Activated B cell treated with CpG ODN at 0.5 μM for 24 hours (primary cell): ENCODE data around the gene FAM151B. TPM values are rescaled to one million over a fixed set of nuclear protein-coding genes. Genes with fewer than 3 reads are reported as not detected.
A peak's percentile ranks its signal among the peaks of the same experiment; 100 is the strongest.

ENCODE experiments used
- ATAC-seq: fragments of 200-7000 bp; cut with Tn5 transposase; one replicate; pipeline ENCODE4 v1.10.0; 2021; ENCODE audit warnings: low read depth, mild to moderate bottlenecking, moderate library complexity
- CTCF ChIA-PET: fragments of 350-600 bp; sonication (Branson Sonifier 250); formaldehyde crosslinking; loops from one replicate; lab custom pipeline; 2021; ENCODE audit warnings: antibody characterized with exemption; lab: Charles Lee
- POLR2A ChIA-PET: fragments of 350-600 bp; sonication (Branson Sonifier 250); formaldehyde crosslinking; loops from one replicate; lab custom pipeline; 2021; ENCODE audit warnings: antibody characterized with exemption; lab: Charles Lee
- DNase-seq: peaks from one replicate; pipeline ENCODE4 v3.0.0; 2022
- H3K27ac Mint-ChIP-seq: one replicate; pipeline ENCODE4 v1.8.0; 2020; ENCODE audit warnings: mixed read lengths
- H3K27me3 Mint-ChIP-seq: one replicate; pipeline ENCODE4 v1.8.0; 2021; ENCODE audit warnings: mixed read lengths
- H3K36me3 Mint-ChIP-seq: one replicate; pipeline ENCODE4 v1.8.0; 2021; ENCODE audit warnings: low read depth, mixed read lengths
- H3K4me1 Mint-ChIP-seq: one replicate; pipeline ENCODE4 v1.8.0; 2021; ENCODE audit warnings: mixed read lengths
- H3K4me3 Mint-ChIP-seq: one replicate; pipeline ENCODE4 v1.8.0; 2020; ENCODE audit warnings: mild to moderate bottlenecking, mixed read lengths
- H3K9me3 Mint-ChIP-seq: one replicate; pipeline ENCODE4 v1.8.0; 2020; ENCODE audit warnings: mixed read lengths
- CTCF ChIP-seq: fragments of 200-600 bp; IDR thresholded peaks from one replicate; pipeline ENCODE4 v1.8.0; 2022; ENCODE audit warnings: antibody characterized with exemption, mild to moderate bottlenecking
- intact Hi-C: fragments of 100-400 bp; cut with micrococcal nuclease; formaldehyde crosslinking; loops from one replicate; pipeline ENCODE4 v1.15.1; 2024
- total RNA-seq: library from RNA; stranded (reverse); gene quantifications from 2 replicates; pipeline ENCODE4 v1.2.3, GENCODE V29; 2022

The FAM151B gene
- total RNA-seq, 1 donor from 2014 or later, result 0.47 TPM

DNA sequence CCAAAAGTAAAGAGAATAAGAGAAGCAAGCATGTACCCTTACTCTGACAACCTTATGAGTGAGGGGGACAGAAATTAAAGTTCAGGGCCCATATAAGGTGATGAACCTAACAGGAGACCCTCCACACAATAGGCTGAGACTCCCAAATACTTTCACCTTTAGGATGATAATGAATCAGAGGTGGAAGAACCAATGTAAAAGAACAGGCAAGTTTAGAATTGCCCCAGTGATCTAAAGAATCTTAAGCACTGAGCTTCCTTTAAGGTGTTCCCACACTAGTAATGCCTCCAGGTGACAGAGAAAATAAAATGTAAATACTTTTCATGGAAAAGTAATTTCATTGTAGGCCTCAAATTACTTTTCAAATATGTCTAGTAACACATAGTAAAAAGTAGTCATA lies 8.2 kb upstream of the FAM151B start:
- intact Hi-C loops, result no loop called here
- DNase-seq (no peak), ATAC-seq (no peak)
- peaks cover 22% of the 10 kb centered on the region for H3K9me3 Mint-ChIP-seq
- H3K36me3 Mint-ChIP-seq, result peaks cover 41% of the 10 kb centered on the region
- peaks cover 4% of the 10 kb centered on the region for H3K27me3 Mint-ChIP-seq
- POLR2A ChIA-PET, result no interaction called here
- H3K4me3 Mint-ChIP-seq, result no peak overlapping the region
- TF ChIP-seq CTCF, result no peak
- CTCF ChIA-PET, result interaction anchor here (2.4 kb wide), 1 partner anchor 192 kb away, joined by 8 read pairs; no protein-coding TSS in a partner anchor
- no peak overlapping the region for H3K27ac Mint-ChIP-seq
- H3K4me1 Mint-ChIP-seq, result no peaks in the 10 kb centered on the region

DNA sequence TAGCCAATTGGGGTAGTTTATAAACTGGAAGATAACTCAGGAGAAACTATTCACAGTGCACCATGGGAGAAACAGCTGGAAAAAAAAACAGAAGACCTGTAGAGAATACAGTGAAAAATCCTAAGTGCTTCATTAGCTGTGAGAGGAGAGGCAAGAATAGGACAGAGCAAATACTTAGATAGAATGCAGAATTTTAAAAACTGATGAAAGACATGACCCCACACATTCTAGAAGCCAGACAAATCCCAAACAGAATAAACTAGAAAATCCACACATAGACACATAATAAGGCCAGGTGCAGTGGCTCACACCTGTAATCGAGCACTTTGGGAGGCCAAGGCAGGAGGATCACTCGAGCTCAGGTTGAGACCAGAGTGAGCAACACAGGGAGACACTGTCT lies 7.5 kb upstream of the FAM151B start:
- no peak overlapping the region for H3K27ac Mint-ChIP-seq
- no peak for DNase-seq
- POLR2A ChIA-PET, result no interaction called here
- ATAC-seq, result no peak
- no peak for TF ChIP-seq CTCF
- peaks cover 22% of the 10 kb centered on the region for H3K9me3 Mint-ChIP-seq
- CTCF ChIA-PET, result interaction anchor here (2.4 kb wide), 1 partner anchor 192 kb away, joined by 8 read pairs; no protein-coding TSS in a partner anchor
- H3K27me3 Mint-ChIP-seq, result peaks cover 9% of the 10 kb centered on the region
- intact Hi-C loops, result no loop called here
- H3K4me3 Mint-ChIP-seq, result no peak overlapping the region
- no peaks in the 10 kb centered on the region for H3K4me1 Mint-ChIP-seq
- H3K36me3 Mint-ChIP-seq, result peaks cover 35% of the 10 kb centered on the region

GRCh38 chr5:80481019-80481893 lies 6.6 kb upstream of the FAM151B start:
- no peak for TF ChIP-seq CTCF
- CTCF ChIA-PET, result interaction anchor here (0.7 to 2.4 kb wide), 3 partner anchors 18 to 191 kb away, joined by 3 to 8 read pairs (median 3); no protein-coding TSS in a partner anchor
- Mint-ChIP-seq H3K36me3 (peaks cover 28% of the 10 kb centered on the region), H3K4me3 (no peak overlapping the region), H3K27me3 (peaks cover 11% of the 10 kb centered on the region), H3K9me3 (peaks cover 22% of the 10 kb centered on the region), H3K4me1 (no peaks in the 10 kb centered on the region), H3K27ac (no peak overlapping the region)
- POLR2A ChIA-PET, result no interaction called here
- intact Hi-C loops, result loop anchor here (1.0 kb wide), 1 partner anchor 191 kb away; no protein-coding TSS in a partner anchor
- ATAC-seq, result peak; percentile 40
- DNase-seq, result no peak

DNA sequence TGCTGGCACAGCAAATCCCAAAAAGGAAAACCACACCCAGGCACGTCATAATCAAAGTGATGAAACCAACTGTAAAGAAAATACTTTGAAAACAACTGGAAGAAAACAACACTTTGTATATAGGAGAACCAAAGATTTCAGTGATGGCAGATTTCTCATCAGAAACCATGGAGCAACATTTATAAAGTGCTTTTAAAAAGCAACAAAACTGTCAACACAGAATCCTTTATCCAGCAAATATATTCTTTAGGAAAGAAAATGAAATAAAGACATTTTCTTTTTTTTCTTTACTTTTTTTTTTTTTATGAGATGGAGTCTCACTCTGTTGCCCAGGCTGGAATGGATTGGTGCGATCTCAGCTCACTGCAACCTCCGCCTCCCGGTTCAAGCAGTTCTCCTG lies 5.3 kb upstream of the FAM151B start:
- H3K4me3 Mint-ChIP-seq, result no peak overlapping the region
- DNase-seq (no peak), ATAC-seq (no peak)
- H3K27me3 Mint-ChIP-seq, result peaks cover 20% of the 10 kb centered on the region
- peaks cover 22% of the 10 kb centered on the region for H3K36me3 Mint-ChIP-seq
- H3K27ac Mint-ChIP-seq, result no peak overlapping the region
- intact Hi-C loops, result no loop called here
- ChIA-PET CTCF (interaction anchor here (1.0 kb wide), 1 partner anchor 137 kb away, joined by 3 read pairs; no protein-coding TSS in a partner anchor), POLR2A (interaction anchor here (0.6 kb wide), 1 partner anchor 127 kb away, joined by 3 read pairs; no protein-coding TSS in a partner anchor)
- H3K9me3 Mint-ChIP-seq, result peaks cover 30% of the 10 kb centered on the region
- peaks cover 9% of the 10 kb centered on the region for H3K4me1 Mint-ChIP-seq
- TF ChIP-seq CTCF, result no peak

DNA sequence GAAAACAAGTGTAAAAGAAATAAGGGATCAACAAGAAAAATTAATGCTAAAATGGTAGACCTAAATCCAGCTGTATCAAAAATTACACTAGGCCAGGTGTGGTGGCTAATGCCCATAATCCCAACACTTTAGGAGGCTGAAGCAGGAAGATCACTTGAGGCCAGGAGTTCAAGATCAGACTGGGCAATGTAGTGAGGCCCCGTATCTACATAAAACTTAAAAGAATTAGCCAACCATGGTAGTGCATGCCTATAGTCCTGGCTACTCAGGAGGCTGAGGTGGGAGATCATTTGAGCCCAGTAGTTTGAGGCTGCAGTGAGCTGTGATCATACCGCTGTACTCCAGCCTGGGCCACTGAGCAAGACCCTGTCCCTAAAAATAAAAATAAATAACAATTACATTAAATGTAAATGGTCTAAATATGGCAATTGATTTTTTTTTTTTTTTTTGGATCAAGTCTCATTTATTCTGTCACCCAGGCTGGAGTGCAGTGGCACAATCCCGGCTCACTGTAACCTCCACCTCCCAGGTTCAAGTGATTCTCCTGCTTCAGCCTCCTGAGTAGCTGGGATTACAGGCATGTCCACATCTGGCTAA lies 4.2 kb upstream of the FAM151B start:
- Mint-ChIP-seq H3K27me3 (peaks cover 26% of the 10 kb centered on the region), H3K36me3 (peaks cover 20% of the 10 kb centered on the region), H3K27ac (no peak overlapping the region), H3K4me3 (no peak overlapping the region), H3K9me3 (peaks cover 30% of the 10 kb centered on the region), H3K4me1 (peaks cover 16% of the 10 kb centered on the region)
- TF ChIP-seq CTCF, result no peak
- intact Hi-C loops, result no loop called here
- DNase-seq (no peak), ATAC-seq (no peak)
- POLR2A ChIA-PET, result interaction anchor here (0.6 kb wide), 1 partner anchor 134 kb away, joined by 3 read pairs; no protein-coding TSS in a partner anchor
- CTCF ChIA-PET, result no interaction called here
